NCI-H1930 (cell line): ENCODE results near the gene RANGRF.
A peak's percentile ranks its signal among the peaks of the same experiment; 100 is the strongest.
"Not testable (repeated sequence)": the region's sequence is repeated elsewhere in the genome, so short reads cannot be mapped to it uniquely, and the experiment has no call there.

Experiments
- DNase-seq, 2 experiments: peaks; one replicate each; lab custom pipeline; 2025; lab: John Stamatoyannopoulos, UW

The RANGRF gene, protein sequence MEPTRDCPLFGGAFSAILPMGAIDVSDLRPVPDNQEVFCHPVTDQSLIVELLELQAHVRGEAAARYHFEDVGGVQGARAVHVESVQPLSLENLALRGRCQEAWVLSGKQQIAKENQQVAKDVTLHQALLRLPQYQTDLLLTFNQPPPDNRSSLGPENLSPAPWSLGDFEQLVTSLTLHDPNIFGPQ

DNA sequence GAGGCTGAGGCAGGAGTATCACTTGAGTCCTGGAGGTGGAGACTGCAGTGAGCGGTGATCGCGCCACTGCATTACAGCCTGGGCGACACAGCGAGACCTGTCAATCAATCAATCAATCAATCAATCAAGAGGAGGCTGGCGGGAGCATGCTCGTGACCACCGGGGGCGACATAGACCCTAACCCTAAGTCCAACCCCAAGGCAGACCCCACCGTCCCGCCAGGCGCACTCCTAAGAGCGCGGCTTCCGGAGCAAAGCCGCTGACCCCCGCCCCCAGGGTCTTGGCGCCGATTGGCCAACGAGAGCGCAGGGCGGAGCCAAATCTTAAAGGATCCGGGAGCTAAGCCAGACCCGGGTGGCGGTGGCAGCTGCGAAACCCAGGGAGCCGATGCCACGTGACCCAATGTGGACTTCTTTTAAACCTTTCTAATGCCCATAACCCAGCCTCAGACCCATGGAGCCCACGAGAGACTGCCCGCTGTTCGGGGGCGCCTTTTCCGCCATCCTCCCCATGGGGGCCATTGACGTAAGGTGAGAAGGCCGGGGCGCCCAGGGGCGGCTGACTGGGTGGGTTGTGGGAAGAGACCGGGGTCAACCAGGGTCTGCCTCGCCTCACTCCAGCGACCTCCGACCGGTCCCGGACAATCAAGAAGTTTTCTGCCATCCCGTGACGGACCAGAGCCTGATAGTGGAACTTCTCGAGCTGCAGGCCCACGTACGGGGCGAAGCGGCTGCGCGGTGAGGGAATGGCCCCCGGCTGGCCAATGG lies at the start of gene RANGRF:
RANGRF (plus strand) TSS at position 335 of the 767 bp plus-strand sequence; CDS start at position 454, 119 bp downstream.
- peak; percentile 76 to 85 for DNase-seq

DNA sequence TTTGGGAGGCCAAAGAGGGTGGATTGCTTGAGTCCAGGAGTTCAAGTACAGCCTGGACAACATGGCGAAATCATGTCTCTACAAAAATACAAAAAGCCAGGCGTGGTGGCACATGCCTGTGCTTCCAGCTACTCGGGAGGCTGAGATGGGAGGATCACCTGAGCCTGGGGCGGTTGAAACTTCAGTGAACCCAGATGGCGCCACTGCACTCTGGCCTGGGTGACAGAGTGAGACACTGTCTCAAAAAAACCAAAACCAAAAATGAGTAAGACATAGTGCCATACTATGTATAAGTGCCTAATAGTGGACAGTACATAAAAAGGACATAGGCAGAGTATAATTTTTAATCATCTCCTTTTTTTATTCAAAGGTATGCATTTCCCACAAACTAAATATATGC lies 44.6 kb upstream of the RANGRF start:
- DNase-seq, result no peak

DNA sequence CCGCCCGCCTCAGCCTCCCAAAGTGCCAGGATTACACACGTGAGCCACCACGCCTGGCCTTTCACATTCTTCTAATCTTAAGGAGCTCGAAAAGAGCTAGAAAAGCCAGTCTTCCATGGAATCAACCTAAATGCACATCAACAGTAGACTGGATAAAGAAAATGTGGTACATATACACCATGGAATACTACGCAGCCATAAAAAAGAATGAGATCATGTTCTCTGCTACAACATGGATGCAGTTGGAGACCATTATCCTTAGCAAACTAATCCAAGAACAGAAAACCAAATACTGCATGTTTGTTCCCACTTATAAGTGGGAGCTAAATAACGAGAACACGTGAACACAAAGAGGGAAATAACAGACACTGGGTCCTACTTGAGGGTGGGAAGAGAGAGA lies 43.7 kb upstream of the RANGRF start:
- DNase-seq, result no peak

DNA sequence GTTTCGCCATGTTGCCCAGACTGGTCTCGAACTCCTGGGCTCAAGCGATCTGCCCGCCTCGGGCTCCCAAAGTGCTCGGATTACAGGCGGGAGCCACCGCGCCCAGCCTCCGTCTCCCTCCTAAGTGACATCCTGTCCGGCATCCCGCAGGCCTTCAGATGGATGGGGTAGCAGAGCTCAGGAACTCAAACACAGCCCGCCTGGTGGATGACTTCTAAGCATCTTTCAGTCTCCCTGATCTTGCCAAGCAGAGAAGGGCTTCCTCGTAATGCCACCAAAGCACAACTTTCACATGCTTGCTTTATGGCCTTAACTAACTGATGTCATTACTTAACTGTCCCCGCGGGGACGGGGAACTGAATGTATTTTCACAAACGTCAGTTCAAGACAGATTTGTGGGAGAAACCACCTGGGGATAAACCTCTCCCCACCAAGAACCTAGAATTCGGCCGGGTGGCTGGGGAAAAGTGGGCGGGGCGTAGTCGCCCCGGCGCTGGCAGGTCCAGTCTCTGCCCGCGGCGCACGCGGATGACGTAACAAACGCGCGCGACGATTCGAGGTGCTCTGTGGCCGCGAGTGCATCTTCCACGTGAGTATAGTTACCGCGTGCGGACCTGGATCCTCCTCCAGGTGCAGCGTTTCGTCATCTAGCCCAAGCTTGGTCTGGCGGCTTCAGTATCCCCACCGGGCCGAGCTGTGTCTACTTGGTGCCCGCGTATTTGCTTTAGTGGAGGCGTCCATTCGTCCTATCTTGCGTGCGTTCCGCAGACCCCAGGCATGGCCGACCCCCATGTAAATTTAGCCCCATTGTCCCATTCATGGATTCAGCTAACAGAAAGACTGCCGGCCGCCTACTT lies 39.5 kb upstream of the RANGRF start, which contains the start of gene PFAS:
PFAS (plus strand) TSS at position 539 of the 857 bp plus-strand sequence. CDS start 4,649 bp downstream, outside the sequence.
- DNase-seq, result peak; percentile 84 to 95

DNA sequence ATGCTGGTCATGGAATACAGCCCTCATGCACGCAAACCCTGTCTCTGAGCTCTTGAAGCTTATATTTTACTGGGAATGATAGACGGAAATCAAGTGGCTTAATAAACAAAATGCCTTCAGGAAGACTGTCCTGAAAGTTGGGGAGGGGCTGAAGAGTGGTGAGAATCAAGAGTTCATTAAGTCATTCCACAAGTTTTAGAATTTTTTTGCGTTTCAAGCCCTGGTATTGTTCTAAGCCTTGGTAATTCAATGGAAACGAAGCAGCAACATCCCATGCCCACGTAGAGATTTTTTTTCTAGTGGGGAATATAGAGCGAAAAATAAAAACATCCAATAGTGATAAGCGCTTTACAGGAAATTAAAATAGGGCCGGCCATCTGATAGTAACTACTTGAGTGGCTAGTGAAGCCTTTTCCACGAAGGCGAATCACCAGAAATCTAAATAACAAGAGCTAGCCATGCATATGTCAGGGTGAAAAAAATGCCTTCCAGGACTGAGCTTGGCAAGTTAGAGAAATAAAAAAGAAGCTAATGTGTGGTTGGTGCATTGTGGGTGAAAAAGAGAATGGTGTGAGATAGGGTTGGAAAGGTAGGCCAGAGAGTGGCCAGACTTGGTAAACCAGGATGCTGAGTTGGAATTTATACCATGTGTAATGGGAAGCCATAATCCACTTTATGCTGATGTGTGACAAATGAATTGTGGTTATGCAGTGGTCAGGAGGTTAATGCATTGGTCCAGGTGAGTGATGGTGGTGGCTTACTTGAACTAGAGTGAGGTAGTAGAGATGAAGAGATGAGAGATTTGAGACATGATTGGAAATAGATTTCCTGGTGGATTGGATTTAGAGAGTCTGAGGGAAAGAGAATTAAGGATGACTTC lies 38.6 kb upstream of the RANGRF start:
- no peak for DNase-seq

DNA sequence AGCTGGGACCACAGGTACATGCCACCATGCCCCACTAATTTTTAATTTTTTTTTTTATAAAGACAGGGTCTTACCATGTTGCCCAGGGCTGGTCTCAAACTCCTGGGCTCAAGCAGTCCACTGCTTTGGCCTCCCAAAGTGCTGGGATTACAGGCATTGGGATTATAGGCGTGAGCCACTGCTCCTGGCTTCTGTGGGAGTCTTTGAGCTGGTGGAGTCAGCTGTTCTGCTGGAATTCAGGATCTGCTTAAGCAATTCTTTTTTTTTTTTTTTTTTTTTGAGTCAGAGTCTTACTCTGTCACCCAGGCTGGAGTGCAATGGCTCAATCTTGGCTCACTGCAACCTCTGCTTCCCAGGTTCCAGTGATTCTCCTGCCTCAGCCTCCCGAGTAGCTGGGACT lies 37.1 kb upstream of the RANGRF start:
- not testable (repeated sequence) for DNase-seq

DNA sequence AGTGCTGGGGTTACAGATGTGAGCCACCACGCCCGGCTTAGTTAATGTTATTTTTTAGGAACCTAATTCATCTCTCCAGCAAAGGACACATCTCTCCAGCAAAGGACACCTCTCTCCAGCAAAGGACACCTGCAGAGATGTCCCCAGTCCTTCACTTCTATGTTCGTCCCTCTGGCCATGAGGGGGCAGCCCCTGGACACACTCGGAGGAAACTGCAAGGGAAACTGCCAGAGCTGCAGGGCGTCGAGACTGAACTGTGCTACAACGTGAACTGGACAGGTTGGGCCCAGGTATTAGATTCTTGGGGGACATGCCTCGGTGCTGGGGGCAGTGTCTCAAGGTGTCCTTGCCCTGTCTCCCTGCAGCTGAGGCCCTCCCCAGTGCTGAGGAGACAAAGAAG lies 34.7 kb upstream of the RANGRF start:
- DNase-seq, result no peak

DNA sequence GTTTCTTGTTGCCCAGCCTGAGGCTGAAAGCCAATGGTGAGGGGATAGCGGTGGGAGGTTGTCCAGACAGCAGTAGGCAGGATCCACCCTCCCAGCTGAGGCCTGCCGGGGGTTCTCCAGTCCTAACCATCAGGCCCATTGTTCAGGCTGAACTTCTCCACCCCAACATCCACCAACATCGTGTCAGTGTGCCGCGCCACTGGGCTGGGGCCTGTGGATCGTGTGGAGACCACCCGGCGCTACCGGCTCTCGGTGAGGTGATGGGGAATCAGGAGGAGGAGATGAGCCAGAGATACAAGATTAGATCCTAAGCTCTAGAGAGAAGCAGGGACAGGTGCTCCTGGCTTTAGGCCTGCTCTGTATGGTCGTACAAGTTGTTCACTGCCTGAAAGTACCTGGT lies 33.6 kb upstream of the RANGRF start:
- DNase-seq, result no peak

DNA sequence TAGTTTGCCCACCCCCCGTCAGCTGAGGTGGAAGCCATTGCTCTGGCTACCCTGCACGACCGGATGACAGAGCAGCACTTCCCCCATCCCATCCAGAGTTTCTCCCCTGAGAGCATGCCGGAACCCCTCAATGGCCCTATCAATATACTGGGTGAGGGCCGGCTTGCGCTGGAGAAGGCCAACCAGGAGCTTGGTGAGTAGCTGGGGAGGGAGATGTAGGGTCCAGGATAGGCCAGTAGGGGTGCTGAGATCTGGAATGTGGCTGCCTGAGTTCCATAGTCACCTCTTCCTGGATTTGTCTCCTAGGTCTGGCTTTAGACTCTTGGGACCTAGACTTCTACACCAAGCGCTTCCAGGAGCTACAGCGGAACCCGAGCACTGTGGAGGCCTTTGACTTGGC lies 33.0 kb upstream of the RANGRF start:
- no peak for DNase-seq

DNA sequence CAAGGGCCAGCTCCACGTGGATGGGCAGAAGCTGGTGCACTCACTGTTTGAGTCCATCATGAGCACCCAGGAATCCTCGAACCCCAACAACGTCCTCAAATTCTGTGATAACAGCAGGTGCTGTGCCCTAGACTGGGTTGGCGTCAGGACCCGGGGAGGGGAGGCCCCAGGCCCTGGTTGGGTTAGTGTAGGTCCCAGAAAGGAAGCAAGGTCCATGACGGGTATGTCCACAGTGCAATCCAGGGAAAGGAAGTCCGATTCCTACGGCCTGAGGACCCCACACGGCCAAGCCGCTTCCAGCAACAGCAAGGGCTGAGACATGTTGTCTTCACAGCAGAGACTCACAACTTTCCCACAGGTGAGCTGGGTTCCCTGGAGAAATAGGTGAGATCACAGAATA lies 32.2 kb upstream of the RANGRF start:
- DNase-seq, result no peak

DNA sequence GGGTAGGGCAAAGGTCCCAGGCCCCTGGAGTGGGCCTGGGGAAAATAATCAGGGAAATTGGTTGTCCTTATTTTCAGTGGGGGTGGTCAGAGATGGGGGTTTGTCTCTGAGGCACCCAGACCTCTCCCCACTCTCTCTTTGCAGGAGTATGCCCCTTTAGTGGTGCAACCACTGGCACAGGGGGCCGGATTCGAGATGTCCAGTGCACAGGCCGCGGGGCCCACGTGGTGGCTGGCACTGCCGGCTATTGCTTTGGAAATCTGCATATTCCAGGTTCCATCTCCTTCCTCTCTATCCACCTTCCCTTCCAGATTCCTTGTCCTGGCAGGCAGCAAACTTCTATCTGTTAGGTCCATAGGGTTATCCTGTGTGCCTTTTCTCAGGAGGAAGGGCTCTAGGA lies 31.8 kb upstream of the RANGRF start:
- no peak for DNase-seq

DNA sequence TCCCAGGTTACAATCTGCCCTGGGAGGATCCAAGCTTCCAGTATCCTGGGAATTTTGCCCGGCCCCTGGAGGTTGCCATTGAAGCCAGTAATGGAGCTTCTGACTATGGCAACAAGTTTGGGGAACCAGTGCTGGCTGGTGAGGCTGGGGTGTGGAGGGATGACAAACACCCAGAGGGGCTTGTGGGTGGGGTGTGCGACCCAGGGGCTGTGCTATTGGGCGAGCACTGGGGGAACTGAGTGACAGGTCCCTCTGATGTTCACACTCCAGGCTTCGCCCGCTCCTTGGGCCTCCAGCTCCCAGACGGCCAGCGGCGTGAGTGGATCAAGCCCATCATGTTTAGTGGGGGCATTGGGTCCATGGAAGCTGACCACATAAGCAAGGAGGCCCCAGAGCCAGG lies 30.7 kb upstream of the RANGRF start:
- DNase-seq, result no peak

DNA sequence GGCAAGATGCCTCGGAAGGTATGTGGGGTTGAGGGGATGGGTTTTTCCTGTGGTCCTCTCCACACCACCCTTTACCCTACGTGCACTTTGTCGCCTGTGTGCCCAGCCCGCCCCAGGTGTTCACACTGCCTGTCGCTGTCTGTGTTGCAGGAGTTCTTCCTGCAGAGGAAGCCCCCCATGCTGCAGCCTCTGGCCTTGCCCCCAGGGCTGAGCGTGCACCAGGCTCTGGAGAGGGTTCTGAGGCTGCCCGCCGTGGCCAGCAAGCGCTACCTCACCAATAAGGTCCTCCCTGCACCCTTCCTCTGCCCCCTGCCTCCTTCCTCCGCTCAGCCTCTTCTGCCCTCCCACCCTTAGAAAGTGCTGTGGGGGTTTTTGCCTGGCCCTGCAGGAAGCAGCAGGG lies 24.1 kb upstream of the RANGRF start:
- DNase-seq, result no peak

DNA sequence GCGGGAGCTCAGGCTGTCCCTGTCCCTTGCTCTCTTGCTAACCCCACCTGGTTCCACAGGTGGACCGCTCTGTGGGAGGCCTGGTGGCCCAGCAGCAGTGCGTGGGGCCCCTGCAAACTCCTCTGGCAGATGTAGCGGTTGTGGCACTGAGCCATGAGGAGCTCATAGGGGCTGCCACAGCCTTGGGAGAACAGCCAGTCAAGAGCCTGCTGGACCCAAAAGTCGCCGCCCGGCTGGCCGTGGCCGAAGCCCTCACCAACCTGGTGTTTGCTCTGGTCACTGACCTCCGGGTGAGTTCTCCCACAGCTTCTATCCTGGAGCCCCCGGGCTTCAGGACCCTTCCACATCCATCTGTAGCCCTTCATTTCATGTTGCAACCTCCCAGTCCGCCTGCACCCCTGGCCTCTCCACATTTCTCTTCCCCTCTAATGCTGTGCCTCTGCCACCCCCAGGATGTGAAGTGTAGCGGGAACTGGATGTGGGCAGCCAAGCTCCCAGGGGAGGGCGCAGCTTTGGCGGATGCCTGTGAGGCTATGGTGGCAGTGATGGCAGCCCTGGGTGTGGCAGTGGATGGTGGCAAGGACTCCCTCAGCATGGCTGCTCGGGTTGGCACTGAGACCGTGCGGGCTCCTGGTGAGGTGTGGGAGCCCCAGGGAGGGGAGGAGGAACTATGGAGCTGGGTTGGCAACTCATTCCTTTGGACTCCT lies 23.5 kb upstream of the RANGRF start:
- DNase-seq, result no peak

DNA sequence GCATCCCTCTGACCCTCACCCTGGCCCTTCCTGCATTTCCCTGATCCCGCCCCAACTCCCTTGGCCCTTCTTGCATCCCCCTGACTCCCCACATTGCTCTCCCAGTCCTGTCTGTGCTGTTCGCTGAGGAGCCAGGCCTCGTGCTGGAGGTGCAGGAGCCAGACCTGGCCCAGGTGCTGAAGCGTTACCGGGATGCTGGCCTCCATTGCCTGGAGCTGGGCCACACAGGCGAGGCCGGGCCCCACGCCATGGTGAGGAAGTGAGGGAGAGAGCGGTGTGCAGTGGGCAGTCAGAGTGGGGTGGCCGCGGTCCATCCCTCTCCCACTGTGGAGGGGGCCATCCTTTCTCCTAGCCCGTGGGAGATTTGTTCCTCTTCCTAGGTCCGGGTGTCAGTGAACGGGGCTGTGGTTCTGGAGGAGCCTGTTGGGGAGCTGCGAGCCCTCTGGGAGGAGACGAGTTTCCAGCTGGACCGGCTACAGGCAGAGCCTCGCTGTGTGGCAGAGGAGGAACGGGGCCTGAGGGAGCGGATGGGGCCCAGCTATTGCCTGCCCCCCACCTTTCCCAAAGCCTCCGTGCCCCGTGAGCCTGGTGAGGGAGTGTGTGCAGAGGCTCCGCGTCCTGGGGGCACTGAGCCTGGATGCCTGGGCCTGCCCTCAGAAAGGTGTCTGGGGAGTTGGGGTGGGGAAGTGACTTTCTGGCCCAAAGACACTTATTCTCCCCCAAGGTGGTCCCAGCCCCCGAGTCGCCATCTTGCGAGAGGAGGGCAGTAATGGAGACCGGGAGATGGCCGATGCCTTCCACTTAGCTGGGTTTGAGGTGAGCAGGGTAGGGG lies 21.6 kb upstream of the RANGRF start:
- no peak for DNase-seq

DNA sequence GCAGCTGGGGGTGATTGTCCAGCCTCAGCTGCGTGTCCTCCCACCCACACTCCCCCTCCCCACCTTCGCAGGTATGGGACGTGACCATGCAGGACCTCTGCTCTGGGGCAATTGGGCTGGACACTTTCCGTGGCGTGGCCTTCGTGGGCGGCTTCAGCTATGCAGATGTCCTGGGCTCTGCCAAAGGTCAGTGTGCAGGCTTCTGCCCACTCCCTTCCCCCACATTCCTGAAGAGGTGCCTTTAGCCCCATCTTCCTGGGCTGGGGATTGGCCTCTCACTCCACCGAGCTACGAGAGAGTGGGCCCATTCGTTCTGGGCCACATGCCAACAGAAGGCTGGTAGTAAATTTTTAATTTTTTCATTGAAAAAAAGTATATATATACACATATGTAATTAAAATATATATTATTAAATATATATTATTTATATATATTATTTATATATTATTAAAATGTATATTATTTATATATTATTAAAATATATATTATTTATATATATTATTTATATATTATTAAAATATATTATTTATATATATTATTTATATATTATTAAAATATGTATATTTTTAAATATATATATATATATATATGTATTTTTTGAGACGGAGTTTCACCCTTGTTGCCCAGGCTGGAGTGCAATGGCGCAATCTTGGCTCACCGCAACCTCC lies 20.9 kb upstream of the RANGRF start:
- DNase-seq, result no peak

DNA sequence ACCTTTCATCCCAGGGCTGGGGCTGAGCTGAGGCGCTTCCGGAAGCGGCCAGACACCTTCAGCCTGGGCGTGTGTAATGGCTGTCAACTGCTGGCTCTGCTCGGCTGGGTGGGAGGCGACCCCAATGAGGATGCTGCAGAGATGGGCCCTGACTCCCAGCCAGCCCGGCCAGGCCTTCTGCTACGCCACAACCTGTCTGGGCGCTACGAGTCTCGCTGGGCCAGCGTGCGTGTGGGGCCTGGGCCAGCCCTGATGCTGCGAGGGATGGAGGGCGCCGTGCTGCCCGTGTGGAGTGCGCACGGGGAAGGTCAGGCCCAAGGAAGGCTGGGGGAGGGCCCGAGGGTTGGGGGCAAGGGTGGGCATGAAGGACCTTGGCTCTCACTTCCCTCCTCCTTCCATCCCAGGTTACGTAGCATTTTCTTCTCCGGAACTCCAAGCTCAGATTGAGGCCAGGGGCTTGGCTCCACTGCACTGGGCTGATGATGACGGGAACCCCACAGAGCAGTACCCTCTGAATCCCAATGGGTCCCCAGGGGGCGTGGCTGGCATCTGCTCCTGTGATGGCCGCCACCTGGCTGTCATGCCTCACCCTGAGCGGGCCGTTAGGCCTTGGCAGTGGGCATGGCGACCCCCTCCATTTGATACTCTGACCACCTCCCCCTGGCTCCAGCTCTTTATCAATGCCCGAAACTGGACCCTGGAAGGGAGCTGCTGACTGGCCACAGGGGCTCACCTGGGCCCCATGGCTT lies 19.7 kb upstream of the RANGRF start:
- no peak for DNase-seq

DNA sequence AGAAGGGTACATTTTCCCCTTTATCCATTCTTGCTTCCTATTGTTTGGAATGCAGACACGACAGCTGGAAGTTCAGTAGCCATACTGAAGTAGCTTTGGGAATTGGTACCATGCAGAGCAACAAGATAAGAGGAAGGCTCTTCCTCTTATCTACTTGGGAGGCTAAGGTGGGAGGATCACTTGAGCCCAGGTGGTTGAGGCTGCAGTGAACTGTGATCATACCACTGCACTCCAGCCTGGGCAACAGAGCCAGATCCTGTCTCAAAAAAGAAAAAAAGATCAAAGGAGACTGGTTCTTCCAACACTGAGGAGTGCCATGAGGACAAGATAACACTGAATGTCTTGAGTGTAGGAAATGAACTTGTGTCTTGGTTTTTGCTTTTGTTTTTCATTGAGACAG lies 16.0 kb upstream of the RANGRF start:
- DNase-seq, result no peak

DNA sequence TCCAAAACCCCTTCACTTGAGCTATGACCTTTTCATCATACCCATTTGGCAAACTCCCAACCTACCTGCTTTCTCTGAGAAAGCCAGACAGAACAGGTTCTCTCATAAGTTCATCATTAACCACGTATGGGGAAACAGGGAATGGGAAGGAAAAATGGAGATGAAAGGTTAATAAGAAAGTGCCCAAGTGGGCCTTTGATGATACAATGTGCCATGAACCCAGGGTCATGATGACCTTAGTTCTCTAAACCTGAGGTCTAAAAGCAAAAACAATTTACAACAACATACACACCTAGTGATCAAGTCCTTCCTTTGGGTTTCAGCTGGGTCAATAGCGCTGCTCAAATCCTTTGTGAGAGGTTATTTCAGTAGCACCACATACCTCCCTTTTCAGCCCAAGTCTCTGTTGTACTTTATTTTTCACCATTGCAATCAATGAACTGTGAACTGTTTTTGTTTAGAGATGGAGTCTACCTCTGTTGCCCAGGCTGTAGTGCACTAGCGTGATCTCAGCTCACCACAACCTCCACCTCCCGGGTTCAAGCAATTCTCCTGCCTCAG lies 14.5 kb upstream of the RANGRF start:
- DNase-seq, result no peak
